ENCODE results near the gene KHDC4.
"Not testable (repeated sequence)": the region's sequence is repeated elsewhere in the genome, so short reads cannot be mapped to it uniquely, and the experiment has no call there.

The KHDC4 gene

GRCh38 chr1:155897746-155898145 lies 36.5 kb downstream of the KHDC4 start:
- DNase-seq, result no peak

- not testable (repeated sequence) for DNase-seq
Measured at GRCh38 chr1:155896476-155896875, 37.7 kb downstream of the KHDC4 start.

GRCh38 chr1:155895617-155896016 lies 38.6 kb downstream of the KHDC4 start:
- not testable (repeated sequence) for DNase-seq

- no peak for DNase-seq
Measured at GRCh38 chr1:155893389-155894142, 40.6 kb downstream of the KHDC4 start.

- no peak for DNase-seq
Measured at GRCh38 chr1:155892796-155893195, 41.4 kb downstream of the KHDC4 start.

GRCh38 chr1:155890251-155890650 lies 44.0 kb downstream of the KHDC4 start:
- DNase-seq, result no peak

- no peak for DNase-seq
Measured at GRCh38 chr1:155889566-155889965, 44.6 kb downstream of the KHDC4 start.

- no peak for DNase-seq
Measured at GRCh38 chr1:155888481-155888880, 45.7 kb downstream of the KHDC4 start.

- no peak for DNase-seq
Measured at GRCh38 chr1:155884982-155885381, 49.2 kb downstream of the KHDC4 start.

- no peak for DNase-seq
Measured at GRCh38 chr1:155884031-155884960, 49.9 kb downstream of the KHDC4 start.

GRCh38 chr1:155882766-155883165 lies 51.4 kb downstream of the KHDC4 start:
- DNase-seq, result no peak

- DNase-seq, result no peak
Measured at GRCh38 chr1:155882235-155882634, 52.0 kb downstream of the KHDC4 start.

- DNase-seq, result no peak
Measured at GRCh38 chr1:155880950-155881349, 53.3 kb downstream of the KHDC4 start.

GRCh38 chr1:155880251-155880650 lies 54.0 kb downstream of the KHDC4 start:
- no peak for DNase-seq

GRCh38 chr1:155877945-155878344 lies 56.3 kb downstream of the KHDC4 start:
- DNase-seq, result no peak

- DNase-seq, result no peak
Measured at GRCh38 chr1:155873860-155874259, 60.4 kb downstream of the KHDC4 start.

- no peak for DNase-seq
Measured at GRCh38 chr1:155872527-155872926, 61.7 kb downstream of the KHDC4 start.

GRCh38 chr1:155871390-155871789 lies 62.8 kb downstream of the KHDC4 start:
- no peak for DNase-seq

- no peak for DNase-seq
Measured at GRCh38 chr1:155867766-155868165, 66.4 kb downstream of the KHDC4 start.

- DNase-seq, result no peak
Measured at GRCh38 chr1:155864393-155864792, 69.8 kb downstream of the KHDC4 start.
